CD4-positive, alpha-beta T cell treated with Interleukin-6 at 100 ng/mL for 8 hours (primary cell): ENCODE data around the gene NXPE3.
"Not testable (repeated sequence)": the region's sequence is repeated elsewhere in the genome, so short reads cannot be mapped to it uniquely, and the experiment has no call there.

ENCODE experiments used
- DNase-seq: peaks from one replicate; pipeline ENCODE4 v3.0.0-alpha.2; 2020; ENCODE audit warnings: mixed read lengths, low spot score

Gene NXPE3

DNA sequence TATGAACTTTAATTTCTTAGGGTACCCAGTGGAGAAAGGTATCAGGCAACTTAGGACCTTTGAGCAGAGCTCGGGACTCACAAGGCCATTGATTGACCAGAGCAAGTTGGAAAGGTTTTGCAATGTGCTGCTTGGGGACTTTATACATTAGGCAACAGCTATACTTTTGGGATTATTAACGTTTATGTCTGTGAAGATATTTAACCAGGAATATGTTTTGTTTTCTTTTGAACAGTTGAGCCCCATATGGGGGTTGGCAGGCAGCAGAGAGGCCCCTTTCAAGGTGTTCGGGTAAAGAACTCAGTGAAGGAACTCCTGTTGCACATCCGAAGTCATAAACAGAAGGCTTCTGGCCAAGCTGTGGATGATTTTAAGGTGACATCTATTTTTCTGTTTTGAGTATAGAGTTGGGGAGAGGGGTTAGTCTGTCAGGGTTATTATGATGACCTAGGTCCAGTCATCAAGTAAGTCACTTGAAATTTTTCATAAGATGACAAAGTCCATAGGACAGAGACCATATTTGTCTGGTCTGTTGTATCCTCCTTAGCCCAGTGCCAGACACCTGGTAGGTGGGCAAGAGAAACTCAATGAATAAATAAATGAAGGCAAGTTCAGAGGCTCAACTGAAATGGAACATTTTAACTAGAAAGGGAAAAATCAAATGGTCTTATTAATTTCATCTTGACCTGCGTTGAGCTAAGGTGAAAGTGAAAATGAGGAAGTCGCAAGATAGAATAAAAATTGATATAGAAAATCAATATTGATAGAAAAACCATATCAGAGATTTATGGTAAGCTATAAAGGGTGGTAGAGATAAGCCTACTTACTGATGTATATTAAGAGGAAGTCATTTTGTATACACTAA lies 73.1 kb downstream of the NXPE3 start:
- no peak for DNase-seq

- no peak for DNase-seq
These were observed 74.2 kb downstream of the NXPE3 start for GRCh38 chr3:101852983-101853840.

- no peak for DNase-seq
These were observed 75.0 kb downstream of the NXPE3 start for GRCh38 chr3:101853982-101854381.

DNA sequence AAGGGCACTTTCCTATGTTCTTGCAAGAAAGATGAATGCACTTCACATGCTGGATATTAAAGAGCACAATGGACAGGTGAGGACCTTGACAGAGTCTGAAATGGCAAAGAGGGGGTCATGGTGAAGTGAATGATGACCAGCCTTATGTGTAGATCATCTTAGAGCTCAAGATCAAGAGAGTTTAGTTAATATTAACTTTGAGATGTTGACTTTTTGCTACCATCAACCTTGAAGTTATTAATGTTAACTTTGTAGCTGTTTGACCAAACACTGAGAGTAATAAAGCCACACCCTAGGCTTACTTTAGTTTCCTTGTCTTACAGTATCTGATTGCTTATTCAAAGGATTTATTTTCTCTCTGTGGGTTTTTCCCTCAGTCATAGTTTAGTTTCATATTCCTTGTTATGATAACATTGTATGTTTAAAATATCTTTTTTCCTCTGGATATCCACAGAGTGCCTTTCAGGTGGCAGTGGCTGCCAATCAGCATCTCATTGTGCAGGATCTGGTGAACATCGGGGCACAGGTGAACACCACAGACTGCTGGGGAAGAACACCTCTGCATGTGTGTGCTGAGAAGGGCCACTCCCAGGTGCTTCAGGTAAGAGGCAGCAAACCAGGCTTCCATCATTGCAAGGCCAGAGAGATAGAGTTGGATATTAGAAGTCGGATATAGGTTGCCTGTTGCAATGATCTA lies 75.7 kb downstream of the NXPE3 start:
- DNase-seq: no peak

DNA sequence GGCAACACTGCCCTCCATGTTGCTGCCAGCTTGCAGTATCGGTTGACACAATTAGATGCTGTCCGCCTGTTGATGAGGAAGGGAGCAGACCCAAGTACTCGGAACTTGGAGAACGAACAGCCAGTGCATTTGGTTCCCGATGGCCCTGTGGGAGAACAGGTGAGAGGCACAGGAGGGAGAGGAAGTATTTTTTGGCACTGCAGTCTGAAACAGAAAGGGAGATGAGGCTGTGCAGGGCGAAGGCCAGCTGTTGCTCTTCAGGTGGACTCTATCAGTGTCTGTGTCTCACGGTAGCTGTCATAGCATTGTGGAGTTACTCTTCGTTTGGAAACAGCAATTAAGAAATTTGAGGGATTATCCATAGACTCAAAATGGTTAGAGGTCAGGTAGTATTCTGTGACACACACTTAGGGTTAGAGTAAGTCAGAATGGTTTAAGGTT lies 78.3 kb downstream of the NXPE3 start:
- no peak for DNase-seq

DNA sequence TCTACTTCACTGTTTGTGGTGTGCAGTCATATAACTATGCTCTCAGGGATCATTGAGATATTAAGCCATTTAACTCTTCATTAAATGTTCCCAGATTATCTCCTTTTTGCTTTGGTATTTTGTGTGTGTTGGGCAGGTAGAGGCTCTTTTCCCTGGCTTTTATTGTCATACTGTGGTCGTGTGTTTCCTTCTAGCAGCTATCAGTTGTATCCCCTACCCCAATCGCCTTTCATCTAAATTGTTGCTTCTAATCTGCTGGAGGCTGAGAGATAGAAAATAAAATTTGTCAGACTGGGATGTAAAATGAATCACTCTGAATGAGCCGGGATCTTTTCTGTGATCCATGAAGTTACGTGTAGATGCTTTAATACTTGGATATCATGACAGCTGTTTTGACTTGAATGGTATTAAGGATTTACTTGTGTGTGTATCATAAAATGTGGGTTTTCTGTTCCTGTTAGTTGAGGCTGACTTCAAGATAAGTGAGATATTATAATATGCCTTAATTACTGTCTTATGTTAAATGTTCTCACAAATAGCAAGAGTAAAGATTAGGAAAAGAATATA lies 79.5 kb downstream of the NXPE3 start:
- no peak for DNase-seq

DNA sequence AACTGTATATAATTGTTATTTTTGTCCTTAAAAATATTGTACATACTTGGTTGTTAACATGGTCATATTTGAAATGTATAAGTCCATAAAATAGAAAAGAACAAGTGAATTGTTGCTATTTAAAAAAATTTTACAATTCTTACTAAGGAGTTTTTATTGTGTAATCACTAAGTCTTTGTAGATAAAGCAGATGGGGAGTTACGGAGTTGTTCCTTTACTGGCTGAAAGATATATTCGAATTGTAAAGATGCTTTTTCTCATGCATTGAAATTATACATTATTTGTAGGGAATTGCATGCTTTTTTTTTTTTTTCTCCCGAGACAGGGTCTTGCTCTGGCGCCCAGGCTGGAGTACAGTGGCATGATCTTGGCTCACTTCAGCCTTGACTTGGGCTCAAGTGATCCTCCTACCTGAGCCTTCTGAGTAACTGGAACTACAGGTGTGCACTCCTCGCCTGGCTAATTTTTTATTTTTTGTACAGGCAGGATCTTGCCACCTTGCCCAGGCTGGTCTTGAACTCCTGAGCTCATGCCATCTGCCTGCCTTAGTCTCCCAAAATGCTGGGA lies 81.0 kb downstream of the NXPE3 start:
- DNase-seq: no peak

- DNase-seq: no peak
These were observed 82.3 kb downstream of the NXPE3 start for GRCh38 chr3:101861212-101861788.

DNA sequence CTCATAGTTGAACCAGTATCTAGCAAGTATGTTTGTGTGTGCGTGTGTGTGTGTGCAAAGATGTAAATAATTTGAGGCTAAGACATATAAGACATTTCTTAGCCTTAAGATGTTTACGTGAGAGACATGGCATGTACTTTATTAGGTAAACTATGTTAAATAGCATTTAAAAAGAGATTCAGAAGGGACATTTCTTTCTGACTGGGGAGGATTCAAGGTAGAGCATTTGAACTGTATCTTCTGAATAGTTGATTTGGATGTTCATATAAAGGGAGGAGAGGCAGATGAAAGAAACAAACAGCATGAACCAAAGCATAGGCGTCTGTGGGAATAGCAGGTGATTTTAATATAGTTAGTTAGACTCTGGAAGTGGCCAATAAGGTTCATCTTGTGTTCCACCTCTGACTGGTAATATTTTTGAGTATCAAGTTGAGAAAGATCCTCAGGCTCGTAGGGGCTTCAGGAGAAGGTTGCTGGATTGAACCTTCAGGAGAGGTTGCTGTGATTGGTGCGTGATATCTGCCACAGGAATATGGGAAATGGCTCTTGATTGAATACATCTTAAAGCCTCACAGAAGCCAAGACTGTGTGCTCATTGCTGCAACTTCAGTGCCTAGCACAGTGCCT lies 82.9 kb downstream of the NXPE3 start:
- no peak for DNase-seq

DNA sequence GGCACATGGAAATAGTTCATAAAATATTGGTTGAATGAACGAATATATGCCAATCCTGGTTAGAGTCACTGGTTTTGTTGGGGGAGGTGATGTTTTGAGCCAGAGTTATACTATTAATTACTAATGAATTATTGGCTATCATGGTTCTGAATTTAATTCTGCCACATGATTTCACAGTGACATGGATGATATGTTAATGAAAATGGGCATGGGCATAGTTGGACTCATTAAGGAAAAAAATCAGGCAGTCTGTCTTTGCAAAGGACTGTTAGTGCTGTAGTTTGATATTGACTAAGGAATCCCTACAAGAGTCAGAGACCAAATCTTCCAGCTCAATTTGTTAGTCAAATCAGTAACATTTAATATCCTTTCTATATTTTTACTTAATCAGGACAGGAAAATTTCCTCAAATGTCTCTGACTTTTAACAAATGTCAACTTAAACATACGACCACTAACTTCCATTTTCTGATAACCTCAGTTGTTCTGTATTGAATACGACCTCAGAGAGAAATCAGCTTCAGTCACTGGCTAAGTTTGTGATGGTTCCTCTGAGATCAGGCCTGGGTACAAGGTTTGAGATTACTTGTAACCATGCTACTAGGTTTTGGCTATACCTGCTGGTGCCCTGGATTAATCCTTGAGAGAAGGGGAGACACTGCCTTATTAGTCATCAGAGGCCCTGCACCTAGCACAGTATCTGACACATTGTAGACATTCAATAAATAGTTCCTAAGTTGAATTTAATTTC lies 83.6 kb downstream of the NXPE3 start:
- no peak for DNase-seq

DNA sequence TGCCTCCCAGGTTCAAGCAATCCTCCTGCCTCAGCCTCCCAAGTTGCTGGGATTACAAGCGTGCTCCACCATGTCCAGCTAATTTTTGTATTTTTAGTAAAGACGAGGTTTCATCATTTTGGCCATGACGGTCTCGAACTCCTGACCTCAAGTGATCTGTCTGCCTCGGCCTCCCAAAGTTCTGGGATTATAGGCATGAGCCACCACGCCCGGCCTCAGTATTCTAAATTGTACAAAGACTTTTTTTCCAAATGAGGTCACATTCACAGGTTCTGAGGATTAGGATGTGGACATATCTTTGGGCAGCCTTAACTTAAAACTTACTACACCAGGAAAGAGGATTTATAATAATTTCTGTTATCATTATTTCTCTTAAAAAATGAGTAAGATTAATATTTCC lies 85.9 kb downstream of the NXPE3 start:
- not testable (repeated sequence) for DNase-seq

DNA sequence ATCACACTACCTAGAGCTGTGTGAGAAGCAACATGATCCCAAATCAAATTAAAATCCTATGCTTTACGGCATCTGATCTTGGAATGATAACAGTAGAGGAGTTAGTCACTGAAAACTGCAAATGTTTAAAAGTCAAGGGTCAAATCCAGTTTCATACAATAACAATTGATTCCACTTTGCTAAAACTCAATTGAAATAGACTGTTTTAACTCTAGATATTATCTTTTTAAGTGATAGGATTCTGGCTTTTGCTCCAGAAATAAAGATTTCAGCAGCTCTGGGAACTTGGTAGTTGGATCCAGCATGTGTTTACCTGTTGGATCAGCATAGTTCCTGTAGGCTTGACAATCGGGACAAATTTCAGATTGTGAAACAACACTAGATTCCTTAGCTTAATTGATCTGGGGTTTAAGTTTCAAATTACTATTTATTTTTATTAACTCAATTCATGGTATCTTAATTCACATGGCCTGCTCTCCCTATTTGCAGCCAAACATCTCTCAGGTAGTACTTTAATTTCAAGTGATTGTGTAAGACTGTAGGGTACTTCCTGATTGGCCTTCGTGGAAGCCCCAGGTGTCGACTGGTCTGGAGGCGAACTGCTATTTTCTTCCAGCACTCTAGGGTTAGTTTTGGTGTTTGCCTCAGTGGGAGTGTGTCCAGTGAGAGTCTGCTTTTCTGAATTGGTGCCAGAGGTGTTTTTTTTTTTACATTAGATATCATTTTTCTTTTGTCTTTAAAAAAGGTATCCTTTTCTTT lies 86.9 kb downstream of the NXPE3 start:
- DNase-seq: no peak

GRCh38 chr3:101867511-101867910 lies 88.5 kb downstream of the NXPE3 start:
- no peak for DNase-seq

- DNase-seq: no peak
These were observed 89.0 kb downstream of the NXPE3 start for GRCh38 chr3:101867996-101868395.

DNA sequence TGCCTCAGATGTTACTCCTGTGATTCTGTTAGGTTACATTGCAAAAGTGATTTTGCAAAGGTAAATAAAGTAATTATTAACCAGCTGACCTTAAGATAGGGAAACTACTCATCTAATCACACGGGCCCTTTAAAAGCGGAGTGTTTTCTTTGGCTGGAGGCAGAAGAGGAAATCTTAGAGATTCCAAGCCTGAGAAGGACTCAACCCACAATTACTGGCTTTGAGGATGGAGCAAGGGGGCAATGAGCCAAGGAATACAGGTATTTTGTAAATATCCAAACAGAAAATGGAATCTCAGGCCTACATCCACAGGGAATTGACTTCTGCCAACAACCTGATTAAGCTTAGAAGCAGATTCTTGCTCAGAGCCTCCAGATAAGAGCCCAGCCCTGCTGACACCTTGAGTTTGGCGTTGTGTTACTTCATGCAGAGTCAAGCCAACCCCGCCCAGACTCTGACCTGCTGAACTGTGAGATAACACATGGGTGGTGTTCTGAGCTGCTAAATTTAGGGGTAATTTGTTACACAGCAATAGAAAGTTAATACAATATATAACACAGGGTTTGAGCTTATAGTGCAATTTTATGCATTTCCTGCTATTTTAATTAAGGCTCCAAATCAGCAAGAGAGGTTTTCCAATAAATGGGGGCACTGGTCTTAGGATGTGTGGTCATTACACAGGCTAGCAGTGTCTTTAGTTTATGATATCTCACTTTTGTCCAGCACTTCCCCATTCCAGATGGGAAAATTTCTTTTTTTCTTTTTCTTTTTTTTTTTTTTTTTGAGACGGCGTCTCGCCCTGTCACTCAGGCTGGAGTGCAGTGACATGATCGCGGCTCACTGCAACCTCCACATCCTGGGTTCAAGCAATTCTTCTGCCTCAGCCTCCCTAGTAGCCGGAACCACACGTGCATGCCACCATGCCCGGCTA lies 89.8 kb downstream of the NXPE3 start:
- no peak for DNase-seq

GRCh38 chr3:101870138-101870537 lies 91.1 kb downstream of the NXPE3 start:
- no peak for DNase-seq

GRCh38 chr3:101873619-101874018 lies 94.6 kb downstream of the NXPE3 start:
- no peak for DNase-seq

DNA sequence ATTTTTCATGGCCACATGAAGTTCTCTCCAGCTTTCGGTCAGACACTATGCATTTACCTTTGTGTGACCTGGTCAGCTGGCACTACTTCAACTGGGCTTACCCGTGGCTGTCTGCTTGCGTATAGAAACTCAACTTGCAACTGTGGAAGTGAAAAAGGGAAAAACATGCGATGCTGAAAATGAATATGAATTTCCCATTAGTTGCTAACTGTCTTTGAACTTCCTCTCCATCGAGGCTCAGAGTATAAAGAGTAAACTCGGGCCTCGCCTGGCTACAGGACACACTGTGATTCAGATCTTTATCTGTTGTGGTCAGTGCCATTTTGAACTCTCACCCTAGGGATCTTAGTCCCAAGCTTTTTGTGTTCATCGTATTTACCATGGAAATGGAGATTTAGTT lies 97.1 kb downstream of the NXPE3 start:
- no peak for DNase-seq
